ENCODE results near the gene RAB14.
"Not testable (repeated sequence)": the region's sequence is repeated elsewhere in the genome, so short reads cannot be mapped to it uniquely, and the experiment has no call there.

Gene RAB14

GRCh38 chr9:121150188-121150587, 51.5 kb downstream of the RAB14 start:
- DNase-seq: no peak

GRCh38 chr9:121144482-121144881, 57.2 kb downstream of the RAB14 start:
- no peak for DNase-seq

- no peak for DNase-seq
Observed at GRCh38 chr9:121143771-121144170, 57.9 kb downstream of the RAB14 start.

- DNase-seq: no peak
Observed at GRCh38 chr9:121141706-121142105, 60.0 kb downstream of the RAB14 start.

GRCh38 chr9:121141306-121141705, 60.4 kb downstream of the RAB14 start:
- DNase-seq: no peak

- no peak for DNase-seq
Observed at GRCh38 chr9:121140162-121140561, 61.5 kb downstream of the RAB14 start.

GRCh38 chr9:121138973-121139372, 62.7 kb downstream of the RAB14 start:
- no peak for DNase-seq

GRCh38 chr9:121138561-121138960, 63.1 kb downstream of the RAB14 start:
- no peak for DNase-seq

- no peak for DNase-seq
Observed at GRCh38 chr9:121135642-121136041, 66.0 kb downstream of the RAB14 start.

- no peak for DNase-seq
Observed at GRCh38 chr9:121133104-121133816, 68.4 kb downstream of the RAB14 start.

GRCh38 chr9:121129384-121129783, 72.3 kb downstream of the RAB14 start:
- DNase-seq: not testable (repeated sequence)
